Tibial nerve (tissue), 4 donors: ENCODE data around the gene KIAA0232.

ENCODE experiments used
- CTCF ChIP-seq, 5 experiments: fragments of 200-600 bp in 3 of 5; fragments of 450-650 bp in 2 of 5; sonication (generic) in 3 of 5; IDR thresholded peaks; one replicate each; pipeline ENCODE4 v1.5.1; 2016 to 2019; ENCODE audit warnings: antibody characterized with exemption in 5 of 5, mild to moderate bottlenecking in 3 of 5, moderate library complexity in 2 of 5
- EP300 ChIP-seq, 2 donors: sonication (generic); formaldehyde crosslinking; IDR thresholded peaks; one replicate each; pipeline ENCODE4 v1.6.1; 2017; ENCODE audit warnings: antibody characterized with exemption in 2 of 2, mild to moderate bottlenecking in 1 of 2
- POLR2A ChIP-seq, 2 donors: fragments of 450-650 bp; IDR thresholded peaks; one replicate each; pipeline ENCODE4 v1.6.1; 2017; ENCODE audit warnings: antibody characterized with exemption in 2 of 2, mild to moderate bottlenecking in 2 of 2, moderate library complexity in 2 of 2

DNA sequence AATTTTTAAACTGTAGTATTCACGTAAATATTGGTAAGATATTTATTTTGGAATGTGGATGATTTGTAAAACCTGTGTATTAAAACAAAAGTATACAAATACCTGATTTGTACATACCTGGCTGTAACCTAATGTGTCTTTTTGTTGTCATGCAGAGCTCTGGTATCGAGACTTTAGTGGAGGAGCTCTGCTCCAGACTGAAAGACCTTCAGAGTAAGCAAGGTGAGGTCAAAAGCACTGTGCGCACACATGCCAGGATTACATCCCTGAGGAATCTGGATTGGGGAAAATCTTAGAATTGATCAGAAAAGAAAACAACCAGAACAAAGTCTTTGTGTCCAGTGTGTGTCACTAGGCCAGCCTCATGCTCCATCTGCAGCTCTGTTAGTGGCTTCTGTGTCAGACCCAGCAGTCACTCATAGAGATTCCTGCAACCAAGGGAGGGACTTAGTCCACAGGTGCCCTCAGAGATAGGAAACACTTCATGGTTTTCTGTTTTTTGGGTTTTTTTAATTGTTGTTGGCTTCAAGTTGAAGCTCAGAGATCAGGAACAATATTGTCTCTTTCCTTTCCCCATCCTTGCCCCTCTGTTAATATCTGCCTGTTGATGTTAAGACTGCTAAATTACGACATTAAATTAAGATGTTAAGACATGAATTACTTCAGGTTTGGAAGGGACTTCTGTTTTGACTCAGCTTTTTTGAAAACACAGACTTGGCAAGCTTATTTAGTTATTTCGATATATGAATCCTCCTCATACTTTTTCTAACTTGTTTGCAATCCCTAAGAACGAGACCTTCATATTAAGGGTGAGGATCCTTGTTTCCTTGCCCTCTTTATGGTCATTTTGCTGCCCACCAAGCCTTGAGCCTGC is 74.7 kb downstream of the KIAA0232 start:
- no peak for TF ChIP-seq CTCF (IDR thresholded peaks at IDR 0.05)
- TF ChIP-seq EP300 (IDR thresholded peaks at IDR 0.05) = no peak
- no peak for TF ChIP-seq POLR2A (IDR thresholded peaks at IDR 0.05)
